Kidney tubule cell (primary cell): ENCODE data around the gene GPR161.

Source experiments
- DNase-seq: peaks from one replicate; pipeline ENCODE4 v3.0.0-alpha.2; 2018; ENCODE audit warnings: low spot score

Gene GPR161

GRCh38 chr1:168031627-168032026 lies 105.1 kb downstream of the GPR161 start:
- DNase-seq, result no peak

DNA sequence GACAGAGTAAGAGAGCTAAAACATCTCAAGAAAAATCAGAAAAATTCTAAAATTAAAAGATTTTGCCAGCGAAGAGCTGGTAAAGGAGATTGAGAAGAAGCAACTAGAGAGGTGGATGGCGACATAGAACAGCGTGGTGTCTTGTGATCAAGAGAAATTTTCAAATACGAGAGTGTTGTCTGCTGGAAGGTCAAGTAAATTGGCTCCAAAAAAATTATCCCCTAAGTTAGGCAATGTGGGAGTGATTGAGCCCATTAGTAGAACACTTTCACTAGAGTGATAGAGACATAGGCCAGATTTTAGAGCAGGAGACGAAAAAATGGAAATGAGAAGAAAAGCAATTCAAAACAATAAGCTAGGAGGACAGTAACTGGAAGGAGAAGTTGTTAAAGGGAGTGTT lies 105.5 kb downstream of the GPR161 start:
- DNase-seq, result no peak
